Measurements from ENCODE around the gene CCDC157.

CCDC157 gene

DNA sequence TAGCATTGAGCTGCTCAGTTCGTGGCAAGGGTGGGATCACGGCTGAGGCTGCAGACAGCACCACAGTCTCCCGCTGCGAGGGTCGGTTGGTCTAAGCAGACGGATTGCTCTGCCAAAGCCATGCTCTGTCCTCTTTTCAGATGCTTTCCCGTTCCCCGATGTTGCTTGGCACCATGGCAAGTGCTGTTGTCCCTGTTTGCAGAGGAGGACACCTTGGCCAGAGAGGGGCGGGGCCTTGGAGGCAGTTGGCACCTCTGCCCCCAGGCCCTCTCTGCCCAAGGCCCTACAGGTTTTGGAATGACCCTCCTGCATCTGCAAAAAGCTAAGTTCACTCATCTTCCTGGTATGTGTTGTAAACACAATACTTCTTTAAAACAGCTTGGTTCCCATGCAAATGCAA, 11.6 kb downstream of the CCDC157 start:
- TF ChIP-seq, protein P1, sequence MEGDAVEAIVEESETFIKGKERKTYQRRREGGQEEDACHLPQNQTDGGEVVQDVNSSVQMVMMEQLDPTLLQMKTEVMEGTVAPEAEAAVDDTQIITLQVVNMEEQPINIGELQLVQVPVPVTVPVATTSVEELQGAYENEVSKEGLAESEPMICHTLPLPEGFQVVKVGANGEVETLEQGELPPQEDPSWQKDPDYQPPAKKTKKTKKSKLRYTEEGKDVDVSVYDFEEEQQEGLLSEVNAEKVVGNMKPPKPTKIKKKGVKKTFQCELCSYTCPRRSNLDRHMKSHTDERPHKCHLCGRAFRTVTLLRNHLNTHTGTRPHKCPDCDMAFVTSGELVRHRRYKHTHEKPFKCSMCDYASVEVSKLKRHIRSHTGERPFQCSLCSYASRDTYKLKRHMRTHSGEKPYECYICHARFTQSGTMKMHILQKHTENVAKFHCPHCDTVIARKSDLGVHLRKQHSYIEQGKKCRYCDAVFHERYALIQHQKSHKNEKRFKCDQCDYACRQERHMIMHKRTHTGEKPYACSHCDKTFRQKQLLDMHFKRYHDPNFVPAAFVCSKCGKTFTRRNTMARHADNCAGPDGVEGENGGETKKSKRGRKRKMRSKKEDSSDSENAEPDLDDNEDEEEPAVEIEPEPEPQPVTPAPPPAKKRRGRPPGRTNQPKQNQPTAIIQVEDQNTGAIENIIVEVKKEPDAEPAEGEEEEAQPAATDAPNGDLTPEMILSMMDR (IDR thresholded peaks at IDR 0.05; ENCODE audit: borderline replicate concordance, insufficient read depth, low read depth, low read length): no peak
- H3K4me3 ChIP-seq (ENCODE audit: low read depth, low read length): no peak overlapping the region

DNA sequence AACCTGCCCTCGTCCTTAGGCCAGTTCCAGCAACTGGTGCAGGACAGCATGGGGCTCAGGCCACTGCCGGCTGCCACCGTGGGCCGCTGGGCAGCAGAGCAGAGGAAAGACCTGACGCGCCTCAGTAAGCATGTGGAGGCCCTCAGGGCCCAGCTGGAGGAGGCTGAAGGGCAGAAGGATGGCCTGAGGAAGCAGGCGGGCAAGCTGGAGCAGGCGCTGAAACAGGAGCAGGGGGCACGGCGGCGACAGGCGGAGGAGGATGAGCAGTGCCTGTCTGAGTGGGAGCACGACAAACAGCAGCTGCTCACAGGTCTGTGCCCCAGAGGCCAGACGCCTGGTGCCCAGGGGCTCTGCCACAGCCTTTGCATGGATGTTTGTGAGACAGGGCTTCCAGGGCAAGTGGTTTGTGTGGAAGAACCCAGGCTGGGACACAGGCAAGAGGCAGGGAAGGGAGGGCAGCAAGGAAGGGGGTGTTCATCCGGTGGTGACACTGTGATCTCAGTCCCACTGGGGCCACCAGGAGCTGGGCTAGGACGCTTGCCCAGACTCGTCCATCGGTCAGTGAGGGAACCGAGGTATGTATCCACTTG, 13.9 kb downstream of the CCDC157 start:
- no peak overlapping the region for H3K4me3 ChIP-seq (ENCODE audit: low read depth, low read length)
- TF ChIP-seq, protein P1 (IDR thresholded peaks at IDR 0.05; ENCODE audit: borderline replicate concordance, insufficient read depth, low read depth, low read length): no peak

DNA sequence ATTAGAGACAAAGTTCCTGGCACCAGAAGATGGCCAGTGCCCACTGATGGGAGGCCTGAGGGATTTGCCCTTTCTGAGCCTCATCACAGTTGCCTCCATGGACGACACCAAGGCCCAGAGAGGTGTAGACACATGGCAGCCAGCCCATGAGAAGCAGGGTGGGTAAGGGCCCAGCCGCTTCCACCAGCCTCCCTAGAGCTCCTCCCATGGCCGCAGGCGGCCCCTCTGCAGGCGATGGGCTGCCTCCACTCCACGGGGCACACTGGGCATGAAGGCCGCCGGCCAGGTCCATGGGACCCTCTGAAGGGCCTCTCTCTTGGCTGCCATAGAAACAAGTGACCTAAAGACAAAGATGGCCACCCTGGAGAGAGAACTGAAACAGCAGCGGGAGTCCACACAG, 14.5 kb downstream of the CCDC157 start:
- no peak overlapping the region for H3K4me3 ChIP-seq (ENCODE audit: low read depth, low read length)
- TF ChIP-seq, protein P1 (IDR thresholded peaks at IDR 0.05; ENCODE audit: borderline replicate concordance, insufficient read depth, low read depth, low read length): no peak

DNA sequence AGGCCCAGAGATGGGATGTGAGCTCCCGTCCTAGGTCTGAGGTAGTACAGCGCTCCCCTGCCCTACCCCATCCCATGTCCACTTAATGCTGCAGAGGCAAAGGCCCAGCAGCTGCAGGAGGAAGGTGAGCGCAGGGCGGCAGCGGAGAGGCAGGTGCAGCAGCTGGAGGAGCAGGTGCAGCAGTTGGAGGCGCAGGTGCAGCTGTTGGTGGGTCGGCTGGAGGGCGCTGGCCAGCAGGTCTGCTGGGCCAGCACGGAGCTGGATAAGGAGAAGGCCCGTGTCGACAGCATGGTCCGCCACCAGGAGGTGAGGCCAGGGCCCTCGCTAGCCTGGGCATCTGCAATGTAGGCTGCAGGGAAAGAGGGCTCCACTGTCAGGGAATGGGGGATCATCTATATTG, 15.2 kb downstream of the CCDC157 start:
- H3K4me3 ChIP-seq (ENCODE audit: low read depth, low read length): no peak overlapping the region
- TF ChIP-seq, protein P1 (IDR thresholded peaks at IDR 0.05; ENCODE audit: borderline replicate concordance, insufficient read depth, low read depth, low read length): no peak

DNA sequence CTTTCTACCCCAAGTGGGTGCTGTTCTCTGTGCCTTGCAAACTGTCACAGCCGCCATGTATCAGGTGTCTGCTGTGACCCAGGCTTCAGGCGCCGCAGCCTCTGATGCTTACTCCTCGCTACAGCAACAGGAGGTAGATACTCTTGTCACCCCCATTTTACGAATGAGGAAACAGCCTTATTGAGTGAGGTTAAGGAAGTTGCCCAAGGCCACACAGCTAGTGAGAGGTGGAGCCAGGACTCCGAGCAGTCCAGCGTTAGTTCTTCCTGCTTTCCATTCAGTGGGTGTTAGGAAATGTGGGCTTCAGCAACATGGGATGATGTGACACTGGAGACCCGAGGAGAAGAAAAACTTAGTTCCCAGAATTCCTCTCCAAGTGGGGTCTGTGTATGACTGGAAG, 16.1 kb downstream of the CCDC157 start:
- TF ChIP-seq, protein P1 (IDR thresholded peaks at IDR 0.05; ENCODE audit: borderline replicate concordance, insufficient read depth, low read depth, low read length): no peak
- no peak overlapping the region for H3K4me3 ChIP-seq (ENCODE audit: low read depth, low read length)

DNA sequence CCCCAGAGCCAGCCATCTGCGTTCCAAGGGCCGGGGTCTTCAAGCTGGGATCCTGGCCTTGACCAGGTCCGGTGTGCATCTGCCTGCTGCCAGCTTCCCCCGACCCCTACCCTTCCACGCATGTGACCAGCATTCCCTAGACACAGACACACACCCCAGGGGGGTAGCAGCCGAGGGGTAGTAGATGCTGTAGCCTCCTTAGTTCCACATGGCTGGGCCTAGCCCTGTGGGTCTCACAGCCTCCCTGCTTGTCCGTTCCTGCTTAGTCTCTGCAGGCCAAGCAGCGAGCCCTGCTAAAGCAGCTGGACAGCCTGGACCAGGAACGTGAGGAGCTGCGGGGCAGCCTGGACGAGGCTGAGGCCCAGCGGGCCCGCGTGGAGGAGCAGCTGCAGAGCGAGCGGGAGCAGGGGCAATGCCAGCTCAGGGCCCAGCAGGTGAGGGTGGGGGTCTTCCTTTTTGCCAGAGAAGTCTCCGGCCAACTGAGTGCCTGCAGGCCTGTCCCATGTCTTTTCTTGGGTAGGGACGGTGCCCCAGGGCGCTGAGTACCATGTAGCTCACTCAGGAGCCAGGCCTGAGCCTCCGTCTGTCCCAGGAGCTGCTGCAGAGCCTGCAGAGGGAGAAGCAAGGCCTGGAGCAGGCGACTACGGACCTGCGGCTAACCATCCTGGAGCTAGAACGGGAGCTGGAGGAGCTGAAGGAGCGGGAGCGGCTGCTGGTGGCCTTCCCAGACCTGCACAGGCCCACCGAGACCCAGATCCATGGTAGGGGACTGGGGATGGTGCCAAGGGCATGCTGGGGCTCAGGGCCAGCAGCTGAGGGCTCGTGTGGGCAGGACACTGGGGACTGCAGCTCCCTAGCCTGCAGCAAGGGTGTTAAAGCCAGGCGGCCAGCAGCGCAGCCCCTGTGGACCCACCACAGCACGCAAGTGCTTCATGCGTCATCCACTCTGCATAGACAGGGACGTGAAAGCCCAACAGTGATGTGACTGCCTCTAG, 16.8 kb downstream of the CCDC157 start:
- TF ChIP-seq, protein P1 (IDR thresholded peaks at IDR 0.05; ENCODE audit: borderline replicate concordance, insufficient read depth, low read depth, low read length): no peak
- no peak overlapping the region for H3K4me3 ChIP-seq (ENCODE audit: low read depth, low read length)

Data from GM12875 (cell line).